GM08714 (cell line): ENCODE data around the gene CERS6.
"Not testable (repeated sequence)": the region's sequence is repeated elsewhere in the genome, so short reads cannot be mapped to it uniquely, and the experiment has no call there.

Experiments
- H3K4me3 ChIP-seq: fragments of 200-500 bp; sonication (Bioruptor generic); 2 replicates; pipeline ENCODE4 v1.5.1; 2014; ENCODE audit warnings: mild to moderate bottlenecking, low read length, inconsistent platforms
- ZNF274 ChIP-seq: IDR thresholded peaks from 2 replicates; pipeline ENCODE4 v1.6.1; 2012; ENCODE audit warnings: mild to moderate bottlenecking, low read depth, low read length

CERS6 gene

DNA sequence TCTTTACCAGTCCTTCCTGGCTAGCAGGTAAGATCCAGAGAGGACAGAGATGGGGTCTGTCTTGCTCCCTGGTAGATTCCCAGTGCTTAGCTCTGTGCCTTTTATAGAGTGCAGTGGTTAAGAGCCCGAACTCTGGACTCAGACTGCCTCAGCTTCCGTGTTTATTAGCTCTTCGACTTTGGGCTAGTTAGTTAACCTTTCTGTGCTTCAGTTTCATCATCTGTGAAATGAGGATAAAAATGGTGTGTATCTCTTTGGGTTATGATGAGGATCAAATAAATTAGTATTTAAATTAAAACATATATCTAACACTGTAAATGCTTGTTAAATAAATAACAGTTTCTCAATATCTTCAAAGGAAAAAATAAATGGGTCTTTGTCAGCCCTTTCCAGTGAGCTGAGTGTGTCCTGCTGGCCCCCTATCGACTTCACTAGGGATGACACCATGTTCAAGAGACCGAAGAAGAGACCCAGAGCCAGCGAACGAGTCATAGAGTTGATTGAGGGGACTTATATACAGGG, 38.2 kb downstream of the CERS6 start:
- no peak for TF ChIP-seq ZNF274
- no peak overlapping the region for H3K4me3 ChIP-seq

DNA sequence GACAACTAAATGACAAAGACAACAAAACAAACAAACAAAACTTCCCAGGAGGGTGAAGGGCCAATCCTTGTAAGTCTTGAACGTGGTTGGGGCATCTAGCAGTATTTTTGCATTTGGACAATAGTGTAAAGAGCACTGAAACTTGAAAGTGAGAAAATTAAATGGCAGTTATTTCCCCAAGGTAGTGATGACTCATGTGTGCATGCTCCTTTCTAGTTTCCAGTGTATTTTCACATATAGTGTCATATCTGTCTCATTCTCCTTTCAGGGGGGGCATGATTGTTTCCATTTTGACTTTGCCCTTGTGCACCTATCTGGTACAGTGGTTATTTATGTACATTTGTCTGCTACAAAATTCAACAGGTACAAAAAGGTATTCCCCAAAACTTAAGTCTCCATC, 39.5 kb downstream of the CERS6 start:
- no peak for TF ChIP-seq ZNF274
- no peak overlapping the region for H3K4me3 ChIP-seq

DNA sequence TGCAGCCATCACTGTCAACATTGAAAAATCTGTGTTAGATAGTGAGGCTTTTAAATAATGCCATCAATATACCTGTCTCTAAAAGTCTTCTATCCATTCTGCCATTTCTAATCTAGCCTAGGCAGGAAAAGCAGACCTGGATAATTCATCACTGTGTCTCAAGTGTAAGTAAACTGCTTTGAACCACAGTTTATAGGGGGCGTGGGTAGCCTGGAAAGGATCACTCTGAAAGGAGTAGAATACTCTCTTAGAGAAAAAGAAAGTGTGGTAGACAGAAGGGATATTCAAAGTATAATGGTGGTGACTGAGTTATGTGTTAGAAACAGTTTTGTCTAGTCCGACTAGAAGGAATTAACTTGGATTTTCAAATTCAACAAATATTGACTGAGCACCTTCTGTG, 40.8 kb downstream of the CERS6 start:
- H3K4me3 ChIP-seq: no peak overlapping the region
- no peak for TF ChIP-seq ZNF274

DNA sequence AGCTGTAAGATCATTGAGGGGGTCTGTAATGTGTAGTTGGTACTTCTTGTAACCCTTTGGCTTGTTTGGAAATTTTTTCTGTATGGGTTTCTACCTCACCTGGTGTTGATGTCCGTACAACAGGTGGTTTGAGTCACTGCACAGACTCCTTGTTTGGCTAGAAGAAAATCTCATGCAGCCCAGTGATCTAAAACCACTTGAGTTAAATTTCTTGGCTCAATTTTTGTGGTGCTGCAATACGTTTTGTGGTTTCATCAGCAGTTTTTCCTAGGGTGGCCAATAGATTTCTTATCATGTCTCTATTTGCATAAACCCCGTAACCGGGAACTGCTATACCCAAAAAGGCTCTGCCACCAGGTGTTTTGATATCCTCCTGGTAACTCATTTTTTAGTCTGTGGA, 43.4 kb downstream of the CERS6 start:
- no peak for TF ChIP-seq ZNF274
- H3K4me3 ChIP-seq: no peak overlapping the region

DNA sequence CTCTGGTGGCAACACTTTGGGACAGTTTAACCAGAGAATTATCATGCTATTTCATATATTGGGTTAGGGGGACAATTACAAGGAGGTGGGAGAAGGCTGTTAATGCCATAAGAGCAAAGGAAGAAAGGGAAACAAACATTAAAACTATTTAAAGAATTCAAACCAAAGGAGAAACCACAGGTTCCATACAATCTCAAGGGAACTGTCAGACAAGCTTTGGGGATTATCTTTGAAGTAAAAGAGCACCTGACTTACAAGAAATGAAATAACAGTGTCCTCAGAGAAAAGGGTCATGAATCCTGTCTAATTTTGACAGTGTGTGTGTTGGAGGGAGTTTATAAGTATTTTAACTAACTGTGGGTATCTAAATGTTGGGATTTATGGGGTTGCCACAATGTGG, 44.4 kb downstream of the CERS6 start:
- no peak for TF ChIP-seq ZNF274

DNA sequence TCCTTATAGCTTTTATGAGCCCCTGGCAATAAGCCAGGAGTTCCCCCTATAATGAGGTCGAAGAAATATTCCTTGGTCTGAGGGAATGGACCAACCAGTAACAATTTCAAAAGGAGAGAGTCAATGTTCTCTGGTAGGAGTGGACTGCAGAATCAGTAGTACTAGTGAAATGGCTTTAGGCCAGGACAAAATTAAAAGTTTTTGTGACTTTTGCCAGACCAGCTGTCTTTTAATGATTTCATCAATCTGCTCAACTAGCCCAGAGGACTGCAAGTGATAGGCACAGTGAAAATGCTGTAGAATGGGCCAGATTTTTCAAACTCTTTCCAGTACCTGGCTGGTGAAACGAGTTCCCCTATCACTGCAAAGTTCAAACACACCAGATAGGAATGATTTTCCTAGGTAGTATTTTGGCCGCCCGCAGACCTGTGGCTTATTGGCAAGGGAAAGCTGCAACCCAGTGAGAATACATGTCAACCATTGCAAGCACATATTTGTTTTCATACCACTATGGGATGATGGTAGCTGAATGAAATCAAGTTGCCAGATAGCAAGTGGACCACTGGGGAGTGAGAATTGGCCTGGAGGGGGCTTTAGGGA, 45.5 kb downstream of the CERS6 start:
- TF ChIP-seq ZNF274: no peak
- H3K4me3 ChIP-seq: no peak overlapping the region

More for the DNA sequence above, 44.4 kb downstream of the CERS6 start:
- H3K4me3 ChIP-seq: no peak overlapping the region

DNA sequence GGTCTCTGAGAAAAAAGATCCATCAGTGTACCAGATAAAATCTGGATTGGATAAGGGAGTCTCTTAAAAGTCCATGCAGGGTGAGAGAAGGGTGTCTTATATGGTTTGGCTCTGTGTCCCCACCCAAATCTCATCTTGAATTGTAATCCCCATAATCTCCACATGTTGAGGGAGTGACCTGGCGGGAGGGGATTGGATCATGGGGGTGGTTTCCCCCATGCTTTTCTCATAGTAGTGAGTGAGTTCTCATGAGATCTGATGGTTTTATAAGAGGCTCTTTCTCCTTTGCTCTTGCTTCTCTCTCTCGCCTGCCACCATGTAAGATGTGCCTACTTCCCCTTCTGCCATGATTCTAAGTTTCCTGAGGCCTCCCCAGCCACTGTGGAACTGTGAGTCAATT, 46.8 kb downstream of the CERS6 start:
- not testable (repeated sequence) for H3K4me3 ChIP-seq

DNA sequence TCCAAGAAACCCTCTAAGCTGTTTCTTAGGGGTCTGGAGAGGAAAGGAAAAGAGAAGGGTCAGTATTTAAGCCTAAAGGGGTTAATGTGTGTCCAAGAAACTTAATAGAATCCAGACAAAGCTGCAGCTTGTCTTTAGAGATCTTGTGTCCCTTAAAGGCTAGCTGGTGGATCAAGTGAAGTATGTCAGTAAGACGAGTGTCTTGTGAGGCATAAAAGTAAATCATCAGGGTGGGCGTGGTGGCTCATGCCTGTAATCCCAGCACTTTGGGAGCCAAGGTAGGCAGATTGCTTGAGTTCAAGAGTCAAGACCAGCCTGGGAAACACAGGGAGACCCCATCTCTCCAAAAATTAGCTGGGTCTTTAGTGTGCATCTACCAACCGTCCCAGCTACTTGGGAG, 47.8 kb downstream of the CERS6 start:
- H3K4me3 ChIP-seq: no peak overlapping the region
- TF ChIP-seq ZNF274: no peak

DNA sequence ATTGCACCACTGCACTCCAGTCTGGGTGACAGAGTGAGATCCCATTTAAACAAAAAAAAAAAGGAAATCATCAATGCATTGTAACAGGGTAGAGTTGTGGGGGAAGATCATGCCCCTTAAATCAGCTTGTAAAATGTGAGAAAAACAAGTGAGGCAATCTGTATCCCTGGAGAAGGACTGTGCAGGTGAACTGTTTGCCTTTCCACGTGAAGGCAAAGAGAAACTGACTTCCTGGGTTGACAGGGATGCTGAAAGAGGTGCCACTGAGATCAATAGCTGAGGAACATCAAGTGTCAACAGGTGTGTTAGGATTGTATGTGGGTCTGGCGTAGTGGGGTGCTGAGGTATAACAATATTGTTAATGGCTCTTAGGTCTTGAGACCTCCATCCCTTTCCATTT, 48.3 kb downstream of the CERS6 start:
- H3K4me3 ChIP-seq: no peak overlapping the region
- no peak for TF ChIP-seq ZNF274

DNA sequence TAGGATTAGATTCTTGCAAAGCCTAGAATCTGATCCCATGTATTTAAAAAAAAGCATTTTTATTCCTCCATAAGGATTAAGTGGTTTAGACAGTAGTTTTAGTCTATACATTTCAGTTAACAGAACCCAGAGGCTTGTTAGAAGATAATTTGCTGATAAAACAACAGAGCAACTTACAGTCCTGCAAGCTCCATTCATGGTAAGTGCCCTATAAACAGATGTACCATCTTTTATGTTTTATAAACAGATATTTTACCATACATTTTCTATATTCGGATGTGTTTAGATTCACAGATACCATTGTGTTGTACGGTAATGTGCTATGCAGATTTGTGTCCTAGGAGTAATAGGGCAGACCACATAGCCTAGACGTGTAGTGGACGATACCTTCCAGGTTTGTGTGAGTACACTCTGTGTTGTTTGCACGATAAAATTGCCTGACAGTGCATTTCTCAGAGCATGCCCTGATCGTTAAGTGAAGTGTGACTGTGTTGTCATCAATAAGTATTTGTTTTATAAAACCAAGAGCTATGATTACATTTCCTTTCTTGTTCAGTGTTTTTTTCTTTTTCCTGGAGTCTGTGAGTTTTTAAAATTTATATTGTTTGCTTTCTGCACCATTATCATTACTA, 54.2 kb downstream of the CERS6 start:
- TF ChIP-seq ZNF274: no peak
- H3K4me3 ChIP-seq: no peak overlapping the region

DNA sequence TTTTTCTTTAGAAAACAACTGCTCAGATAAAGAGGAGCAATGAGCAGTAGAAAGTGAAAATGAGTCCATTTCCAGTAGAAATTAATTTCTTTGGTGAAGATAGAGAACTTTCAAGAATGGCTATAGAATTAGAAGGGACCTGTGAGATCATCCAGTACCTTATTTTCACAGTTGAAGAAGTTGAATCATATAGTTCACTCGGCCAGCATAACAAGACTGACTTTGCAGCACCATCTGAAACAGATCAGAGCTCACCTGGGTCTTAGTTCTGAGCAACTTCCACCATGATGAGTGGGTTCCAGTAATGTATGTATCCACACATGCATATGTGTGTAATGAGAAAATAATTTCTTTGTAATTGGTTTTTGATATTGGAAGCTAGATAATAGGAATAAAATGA, 58.6 kb downstream of the CERS6 start:
- H3K4me3 ChIP-seq: no peak overlapping the region
- TF ChIP-seq ZNF274: no peak

DNA sequence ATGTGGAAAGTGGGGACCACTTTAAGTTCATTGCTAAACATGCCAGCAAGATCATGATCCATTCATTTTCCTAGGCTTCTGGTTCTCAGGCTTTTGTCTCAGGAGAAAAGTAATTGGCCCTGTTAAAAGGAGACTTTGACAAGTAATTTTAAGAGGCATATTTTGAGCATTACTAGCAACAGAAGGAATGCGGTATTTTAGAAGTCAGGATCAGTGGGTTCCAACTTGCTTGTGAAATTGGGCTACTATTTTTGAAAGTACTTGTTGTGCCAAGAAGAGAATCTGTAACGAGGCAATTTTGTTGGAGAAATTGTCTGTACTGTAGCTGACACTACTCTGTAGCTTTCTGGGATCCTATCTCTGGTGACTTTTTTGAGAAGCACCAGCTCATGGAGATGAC, 59.4 kb downstream of the CERS6 start:
- TF ChIP-seq ZNF274: no peak
- no peak overlapping the region for H3K4me3 ChIP-seq

DNA sequence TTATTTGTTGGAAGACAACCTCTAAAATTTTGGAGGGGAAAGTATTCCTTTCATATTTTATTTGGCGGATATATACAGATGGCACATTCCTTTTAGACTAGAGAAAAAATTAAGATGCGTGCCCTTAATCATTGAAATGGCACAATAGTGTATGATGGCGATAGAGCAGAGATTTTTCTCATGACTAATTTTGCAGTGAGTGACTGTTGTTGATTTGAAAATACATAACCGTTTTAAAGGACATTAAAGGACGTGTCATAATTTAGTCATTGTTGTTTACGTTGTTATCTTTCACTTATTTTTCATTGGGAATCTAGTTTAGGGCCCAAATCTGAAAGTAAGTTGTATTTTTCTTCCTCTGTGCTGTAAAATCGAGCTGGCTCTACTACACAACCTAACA, 61.7 kb downstream of the CERS6 start:
- H3K4me3 ChIP-seq: no peak overlapping the region
- no peak for TF ChIP-seq ZNF274

DNA sequence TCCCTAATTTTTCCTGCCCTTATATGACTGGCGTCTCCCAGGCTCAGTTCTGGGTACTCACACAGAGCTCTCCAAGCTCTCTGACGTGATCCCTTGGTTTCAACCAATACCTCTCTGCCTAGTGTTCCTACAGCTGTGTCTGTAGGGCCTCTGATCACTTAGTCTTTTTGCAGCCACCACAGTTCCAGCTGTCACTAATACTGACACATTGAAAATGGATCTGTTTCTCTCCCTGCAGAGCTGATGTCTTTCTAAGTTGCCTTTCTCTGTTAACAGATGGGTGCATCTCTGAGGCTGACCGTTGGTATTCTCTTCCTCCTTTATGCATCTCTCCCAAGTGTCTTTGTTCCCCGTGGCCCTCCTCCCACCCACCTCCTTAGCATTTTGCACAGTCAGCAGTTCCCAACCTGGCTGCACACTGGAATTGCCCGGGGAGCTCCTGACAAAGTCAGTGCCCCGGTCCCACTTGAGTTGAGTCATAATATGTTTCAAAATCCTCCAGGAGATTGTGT, 62.5 kb downstream of the CERS6 start:
- TF ChIP-seq ZNF274: no peak
- H3K4me3 ChIP-seq: no peak overlapping the region

DNA sequence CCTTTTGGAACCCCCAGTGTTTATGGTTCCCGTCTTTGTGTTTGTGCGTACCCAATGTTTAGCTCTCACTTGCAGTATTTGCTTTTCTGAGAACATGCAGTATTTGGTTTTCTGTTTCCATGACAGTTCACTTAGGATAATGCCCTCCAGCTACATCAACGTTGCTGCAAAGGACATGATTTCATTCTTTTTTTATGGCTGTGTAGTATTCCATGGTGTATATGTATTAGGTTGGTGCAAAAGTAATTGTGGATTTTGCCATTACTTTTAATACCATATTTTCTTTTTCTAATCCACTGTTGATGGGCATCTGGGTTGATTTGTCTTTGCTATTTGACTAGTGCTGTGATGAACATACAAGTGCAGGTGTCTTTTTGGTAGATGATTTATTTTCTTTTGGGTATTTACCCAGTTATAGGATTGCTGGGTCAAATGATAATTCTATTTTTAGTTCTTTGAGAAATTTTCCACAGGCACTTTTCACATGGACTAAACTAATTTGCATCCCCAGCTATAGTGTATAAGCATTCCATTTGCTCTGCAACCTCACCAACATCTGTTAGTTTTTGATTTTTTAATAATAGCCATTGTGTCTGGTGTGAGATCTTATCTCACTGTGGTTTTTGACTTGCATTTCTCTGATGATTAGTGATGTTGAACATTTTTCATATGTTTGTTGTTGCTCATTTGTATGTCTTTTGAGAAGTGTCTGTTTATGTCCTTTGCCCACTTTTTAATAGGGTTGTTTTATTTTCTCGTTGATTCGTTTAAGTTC, 63.6 kb downstream of the CERS6 start:
- H3K4me3 ChIP-seq: no peak overlapping the region
- no peak for TF ChIP-seq ZNF274
